Islet of Langerhans (tissue), 1 donor: Measurements from ENCODE around the gene TAS2R60.
"Not testable (repeated sequence)": the region's sequence is repeated elsewhere in the genome, so short reads cannot be mapped to it uniquely, and the experiment has no call there.

ENCODE experiments used
- FAIRE-seq: peaks from one replicate; lab custom pipeline; 2011; peaks lifted over from hg19 to GRCh38; lab: Jason Lieb, UNC

Gene TAS2R60

GRCh38 chr7:143411976-143412708 lies 31.1 kb upstream of the TAS2R60 start:
- no peak for FAIRE-seq

GRCh38 chr7:143413123-143413522 lies 30.1 kb upstream of the TAS2R60 start:
- no peak for FAIRE-seq

GRCh38 chr7:143415209-143415608 lies 28.0 kb upstream of the TAS2R60 start:
- not testable (repeated sequence) for FAIRE-seq

- FAIRE-seq = no peak
Measured at GRCh38 chr7:143415742-143416397, 27.4 kb upstream of the TAS2R60 start.

- FAIRE-seq = no peak
Measured at GRCh38 chr7:143416565-143417149, 26.6 kb upstream of the TAS2R60 start.

- FAIRE-seq = no peak
Measured at GRCh38 chr7:143417734-143418383, 25.4 kb upstream of the TAS2R60 start.

- FAIRE-seq = no peak
Measured at GRCh38 chr7:143418681-143419458, 24.4 kb upstream of the TAS2R60 start.

GRCh38 chr7:143419880-143420279 lies 23.4 kb upstream of the TAS2R60 start:
- FAIRE-seq = no peak

- FAIRE-seq = not testable (repeated sequence)
Measured at GRCh38 chr7:143420624-143421023, 22.6 kb upstream of the TAS2R60 start.

GRCh38 chr7:143422033-143422432 lies 21.2 kb upstream of the TAS2R60 start:
- no peak for FAIRE-seq

GRCh38 chr7:143424476-143424875 lies 18.8 kb upstream of the TAS2R60 start:
- FAIRE-seq = not testable (repeated sequence)

- no peak for FAIRE-seq
Measured at GRCh38 chr7:143426479-143427142, 16.6 kb upstream of the TAS2R60 start.

GRCh38 chr7:143429770-143430698 lies 13.2 kb upstream of the TAS2R60 start:
- FAIRE-seq = no peak

GRCh38 chr7:143431109-143431508 lies 12.1 kb upstream of the TAS2R60 start:
- FAIRE-seq = no peak

GRCh38 chr7:143433759-143434158 lies 9.5 kb upstream of the TAS2R60 start:
- FAIRE-seq = no peak

- FAIRE-seq = no peak
Measured at GRCh38 chr7:143434660-143435059, 8.6 kb upstream of the TAS2R60 start.

- no peak for FAIRE-seq
Measured at GRCh38 chr7:143435266-143435665, 8.0 kb upstream of the TAS2R60 start.

GRCh38 chr7:143436325-143436946 lies 6.8 kb upstream of the TAS2R60 start:
- FAIRE-seq = no peak

- FAIRE-seq = no peak
Measured at GRCh38 chr7:143437578-143437977, 5.7 kb upstream of the TAS2R60 start.

- no peak for FAIRE-seq
Measured at GRCh38 chr7:143439866-143440265, 3.4 kb upstream of the TAS2R60 start.
